ENCODE data around the gene DCAF7.

Gene DCAF7

GRCh38 chr17:63514974-63515373, 35.3 kb upstream of the DCAF7 start:
- H3K79me2 ChIP-seq (ENCODE audit: control insufficient read depth, insufficient read depth, low read length, unreplicated experiment): no peaks in the 10 kb centered on the region
- peaks cover 14% of the 10 kb centered on the region for H3K4me1 ChIP-seq (ENCODE audit: control insufficient read depth, insufficient read depth, low read length, unreplicated experiment)
- H3K27me3 ChIP-seq (ENCODE audit: insufficient read depth, low read length): peaks cover 11% of the 10 kb centered on the region
- no peak overlapping the region for H2AFZ ChIP-seq (ENCODE audit: low read length, unreplicated experiment)
- no peak overlapping the region for H3K27ac ChIP-seq (ENCODE audit: low read depth, low read length)
- H3K36me3 ChIP-seq (ENCODE audit: insufficient read depth, low read length): no peaks in the 10 kb centered on the region
- H3K4me3 ChIP-seq (ENCODE audit: low read depth, low read length): no peak overlapping the region

DNA sequence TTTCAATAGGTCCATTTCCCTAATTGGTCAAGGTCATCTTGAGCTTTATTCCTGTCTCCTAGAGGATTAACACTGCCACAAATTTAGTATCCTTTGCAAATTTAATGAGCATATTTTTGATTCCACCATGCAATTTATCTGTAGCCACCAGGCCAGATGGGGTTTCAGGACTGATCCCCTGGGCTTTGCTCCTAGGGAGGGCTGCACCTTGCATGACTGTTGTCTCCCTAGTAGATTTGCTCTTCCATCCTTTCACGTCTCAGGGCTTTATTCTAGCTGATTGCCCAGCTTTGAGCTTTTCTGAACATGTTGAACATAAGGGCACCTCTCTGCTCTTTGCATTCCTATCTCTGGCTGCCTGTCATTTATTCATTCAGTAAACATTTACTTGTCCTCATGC, 34.9 kb upstream of the DCAF7 start:
- Histone ChIP-seq H2AFZ (ENCODE audit: low read length, unreplicated experiment) (no peak overlapping the region), H3K4me1 (ENCODE audit: control insufficient read depth, insufficient read depth, low read length, unreplicated experiment) (peaks cover 14% of the 10 kb centered on the region), H3K79me2 (ENCODE audit: control insufficient read depth, insufficient read depth, low read length, unreplicated experiment) (no peaks in the 10 kb centered on the region), H3K27ac (ENCODE audit: low read depth, low read length) (no peak overlapping the region), H3K27me3 (ENCODE audit: insufficient read depth, low read length) (peaks cover 11% of the 10 kb centered on the region), H3K36me3 (ENCODE audit: insufficient read depth, low read length) (no peaks in the 10 kb centered on the region), H3K4me3 (ENCODE audit: low read depth, low read length) (no peak overlapping the region)

GRCh38 chr17:63516910-63517824, 33.1 kb upstream of the DCAF7 start:
- Histone ChIP-seq H3K4me1 (ENCODE audit: control insufficient read depth, insufficient read depth, low read length, unreplicated experiment) (peaks cover 14% of the 10 kb centered on the region), H3K27me3 (ENCODE audit: insufficient read depth, low read length) (peaks cover 17% of the 10 kb centered on the region), H2AFZ (ENCODE audit: low read length, unreplicated experiment) (no peak overlapping the region), H3K27ac (ENCODE audit: low read depth, low read length) (no peak overlapping the region), H3K36me3 (ENCODE audit: insufficient read depth, low read length) (no peaks in the 10 kb centered on the region), H3K79me2 (ENCODE audit: control insufficient read depth, insufficient read depth, low read length, unreplicated experiment) (no peaks in the 10 kb centered on the region), H3K4me3 (ENCODE audit: low read depth, low read length) (no peak overlapping the region)

- Histone ChIP-seq H3K27me3 (ENCODE audit: insufficient read depth, low read length) (peaks cover 17% of the 10 kb centered on the region), H3K27ac (ENCODE audit: low read depth, low read length) (no peak overlapping the region), H2AFZ (ENCODE audit: low read length, unreplicated experiment) (no peak overlapping the region), H3K36me3 (ENCODE audit: insufficient read depth, low read length) (no peaks in the 10 kb centered on the region), H3K4me1 (ENCODE audit: control insufficient read depth, insufficient read depth, low read length, unreplicated experiment) (peaks cover 14% of the 10 kb centered on the region), H3K79me2 (ENCODE audit: control insufficient read depth, insufficient read depth, low read length, unreplicated experiment) (no peaks in the 10 kb centered on the region), H3K4me3 (ENCODE audit: low read depth, low read length) (no peak overlapping the region)
Measured at GRCh38 chr17:63517825-63518534, 32.3 kb upstream of the DCAF7 start.

GRCh38 chr17:63519116-63519881, 31.0 kb upstream of the DCAF7 start:
- H3K27ac ChIP-seq (ENCODE audit: low read depth, low read length): no peak overlapping the region
- no peak overlapping the region for H2AFZ ChIP-seq (ENCODE audit: low read length, unreplicated experiment)
- peaks cover 26% of the 10 kb centered on the region for H3K27me3 ChIP-seq (ENCODE audit: insufficient read depth, low read length)

GRCh38 chr17:63519972-63520882, 30.1 kb upstream of the DCAF7 start:
- Histone ChIP-seq H3K4me1 (ENCODE audit: control insufficient read depth, insufficient read depth, low read length, unreplicated experiment) (peaks cover 14% of the 10 kb centered on the region), H3K27me3 (ENCODE audit: insufficient read depth, low read length) (peaks cover 28% of the 10 kb centered on the region), H3K4me3 (ENCODE audit: low read depth, low read length) (no peak overlapping the region), H3K27ac (ENCODE audit: low read depth, low read length) (no peak overlapping the region), H3K36me3 (ENCODE audit: insufficient read depth, low read length) (no peaks in the 10 kb centered on the region), H2AFZ (ENCODE audit: low read length, unreplicated experiment) (no peak overlapping the region), H3K79me2 (ENCODE audit: control insufficient read depth, insufficient read depth, low read length, unreplicated experiment) (no peaks in the 10 kb centered on the region)

More at GRCh38 chr17:63519116-63519881, 31.0 kb upstream of the DCAF7 start:
- H3K79me2 ChIP-seq (ENCODE audit: control insufficient read depth, insufficient read depth, low read length, unreplicated experiment): no peaks in the 10 kb centered on the region
- H3K36me3 ChIP-seq (ENCODE audit: insufficient read depth, low read length): no peaks in the 10 kb centered on the region
- H3K4me1 ChIP-seq (ENCODE audit: control insufficient read depth, insufficient read depth, low read length, unreplicated experiment): peaks cover 14% of the 10 kb centered on the region
- no peak overlapping the region for H3K4me3 ChIP-seq (ENCODE audit: low read depth, low read length)

DNA sequence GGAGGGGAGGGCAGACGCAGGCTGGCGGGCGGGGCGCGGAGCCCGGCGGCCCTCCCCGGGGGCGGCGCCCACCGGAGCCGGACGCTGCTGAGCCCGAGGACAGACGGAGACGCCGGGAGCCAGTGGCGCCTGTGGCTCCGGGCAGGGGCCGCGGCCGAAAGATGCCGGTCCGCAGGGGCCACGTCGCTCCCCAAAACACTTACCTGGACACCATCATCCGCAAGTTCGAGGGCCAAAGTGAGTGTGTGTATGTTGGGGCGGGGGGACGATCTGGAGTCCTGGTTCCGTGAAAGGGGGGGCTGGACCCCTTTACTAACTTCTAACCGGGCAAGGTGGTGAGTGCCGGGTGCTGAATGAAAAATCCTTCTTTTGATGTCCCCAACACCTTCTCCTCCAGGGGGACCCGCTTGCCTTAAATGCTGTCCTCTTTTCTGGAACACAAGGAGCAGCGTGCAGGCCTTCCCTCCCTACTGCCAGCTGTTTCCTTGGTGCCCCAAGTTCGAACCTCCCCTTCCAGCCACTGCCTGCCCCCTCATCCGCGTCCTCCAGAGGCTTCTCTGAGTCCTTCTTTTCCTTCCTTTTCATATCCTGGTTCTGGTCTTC, 26.9 kb upstream of the DCAF7 start, which contains the start of gene KCNH6:
Gene KCNH6, plus strand, starts transcription at position 106 of the 603 bp plus-strand sequence. Its CDS starts 56 bp downstream, at position 162.
- Histone ChIP-seq H2AFZ (ENCODE audit: low read length, unreplicated experiment) (no peak within 1 kb of the TSS), H3K4me1 (ENCODE audit: control insufficient read depth, insufficient read depth, low read length, unreplicated experiment) (no peaks in the 10 kb centered on the region), H3K27me3 (ENCODE audit: insufficient read depth, low read length) (peaks cover 43% of the 10 kb centered on the region), H3K36me3 (ENCODE audit: insufficient read depth, low read length) (no peaks in the 10 kb centered on the region), H3K27ac (ENCODE audit: low read depth, low read length) (no peak within 1 kb of the TSS), H3K4me3 (ENCODE audit: low read depth, low read length) (no peak within 1 kb of the TSS), H3K79me2 (ENCODE audit: control insufficient read depth, insufficient read depth, low read length, unreplicated experiment) (no peaks in the 10 kb centered on the region)

DNA sequence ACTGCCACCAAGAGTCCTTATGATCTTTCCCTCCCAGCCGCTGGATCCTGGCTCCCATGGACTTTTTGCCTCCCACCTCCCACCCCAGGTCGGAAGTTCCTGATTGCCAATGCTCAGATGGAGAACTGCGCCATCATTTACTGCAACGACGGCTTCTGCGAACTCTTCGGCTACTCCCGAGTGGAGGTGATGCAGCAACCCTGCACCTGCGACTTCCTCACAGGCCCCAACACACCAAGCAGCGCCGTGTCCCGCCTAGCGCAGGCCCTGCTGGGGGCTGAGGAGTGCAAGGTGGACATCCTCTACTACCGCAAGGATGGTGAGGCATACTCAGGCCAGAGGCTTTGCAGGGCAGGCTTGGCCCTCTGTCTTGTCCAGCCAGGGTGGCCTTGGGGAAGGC, 26.2 kb upstream of the DCAF7 start:
- Histone ChIP-seq H3K79me2 (ENCODE audit: control insufficient read depth, insufficient read depth, low read length, unreplicated experiment) (no peaks in the 10 kb centered on the region), H3K27ac (ENCODE audit: low read depth, low read length) (no peak overlapping the region), H3K27me3 (ENCODE audit: insufficient read depth, low read length) (peaks cover 43% of the 10 kb centered on the region), H2AFZ (ENCODE audit: low read length, unreplicated experiment) (no peak overlapping the region), H3K4me3 (ENCODE audit: low read depth, low read length) (no peak overlapping the region), H3K4me1 (ENCODE audit: control insufficient read depth, insufficient read depth, low read length, unreplicated experiment) (no peaks in the 10 kb centered on the region), H3K36me3 (ENCODE audit: insufficient read depth, low read length) (no peaks in the 10 kb centered on the region)

DNA sequence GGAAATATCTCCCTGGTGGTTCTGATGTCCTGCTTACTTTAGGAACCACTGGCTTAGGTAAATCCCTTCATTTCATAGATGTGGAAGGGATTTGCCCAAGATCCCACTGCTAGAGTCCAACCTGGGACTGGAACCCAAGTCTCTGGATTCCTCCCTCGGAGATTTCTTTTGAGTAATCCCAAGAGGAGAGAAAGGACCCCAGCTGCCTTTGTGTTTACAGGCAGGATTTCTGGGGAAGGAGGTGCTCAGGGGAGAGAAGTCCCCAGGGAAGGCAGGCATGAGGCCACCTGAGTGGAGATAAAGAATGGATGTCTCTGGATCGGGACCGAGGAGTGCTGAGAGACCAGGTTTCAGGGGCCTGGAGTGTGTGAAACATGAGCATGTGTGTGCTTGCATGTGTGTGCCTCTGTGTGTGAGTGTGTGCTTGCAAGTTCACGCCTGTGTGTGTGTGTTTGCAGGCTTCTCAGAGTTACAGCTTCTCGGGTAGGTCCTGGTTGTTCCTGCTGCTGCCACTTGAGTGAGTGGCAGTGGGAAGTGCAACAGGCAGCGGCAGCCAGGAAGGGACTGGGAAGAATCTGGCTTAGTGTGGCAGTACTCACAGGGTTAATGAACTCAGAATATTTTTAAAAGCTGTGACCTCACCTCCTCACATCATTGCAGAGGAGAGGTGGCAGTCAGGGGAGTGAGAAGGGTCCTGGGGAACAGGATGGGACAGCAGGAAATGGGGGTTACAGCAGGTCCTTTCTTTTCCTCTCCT, 24.9 kb upstream of the DCAF7 start:
- Histone ChIP-seq H2AFZ (ENCODE audit: low read length, unreplicated experiment) (no peak overlapping the region), H3K27me3 (ENCODE audit: insufficient read depth, low read length) (peaks cover 43% of the 10 kb centered on the region), H3K27ac (ENCODE audit: low read depth, low read length) (no peak overlapping the region), H3K4me3 (ENCODE audit: low read depth, low read length) (no peak overlapping the region), H3K79me2 (ENCODE audit: control insufficient read depth, insufficient read depth, low read length, unreplicated experiment) (no peaks in the 10 kb centered on the region), H3K4me1 (ENCODE audit: control insufficient read depth, insufficient read depth, low read length, unreplicated experiment) (no peaks in the 10 kb centered on the region), H3K36me3 (ENCODE audit: insufficient read depth, low read length) (no peaks in the 10 kb centered on the region)
